Liver (tissue), 9 donors: ENCODE measurements around the gene EPHA6. TPM values are rescaled to one million over a fixed set of nuclear protein-coding genes. Genes with fewer than 3 reads are reported as not detected.

Experiments used
- DNase-seq: peaks from one replicate; pipeline ENCODE4 v3.0.0-alpha.2; 2017; ENCODE audit warnings: low spot score
- H3K27ac ChIP-seq, 2 donors: one replicate each; pipeline ENCODE4 v1.7.0; 2013; ENCODE audit warnings: inconsistent platforms in 2 of 2, low read length in 2 of 2, control low read depth in 1 of 2, low read depth in 1 of 2, mild to moderate bottlenecking in 1 of 2
- H3K27me3 ChIP-seq, 4 donors: one replicate each; pipeline versions ENCODE4 v1.6.1 to v1.7.0; 2013; ENCODE audit warnings: low read length in 3 of 4, inconsistent platforms in 1 of 4, mild to moderate bottlenecking in 1 of 4, moderate library complexity in 1 of 4; ENCODE audit not compliant: control insufficient read depth in 4 of 4, insufficient read depth in 4 of 4
- H3K36me3 ChIP-seq, 4 donors: one replicate each; pipeline versions ENCODE4 v1.6.1 to v1.7.0; 2013; ENCODE audit warnings: low read length in 3 of 4, mild to moderate bottlenecking in 3 of 4, low read depth in 1 of 4, moderate library complexity in 1 of 4; ENCODE audit not compliant: control insufficient read depth in 4 of 4, insufficient read depth in 3 of 4
- H3K4me1 ChIP-seq, 4 donors: one replicate each; pipeline versions ENCODE4 v1.6.1 to v1.7.0; 2013; ENCODE audit warnings: low read length in 3 of 4, mild to moderate bottlenecking in 3 of 4, moderate library complexity in 1 of 4; ENCODE audit not compliant: control insufficient read depth in 4 of 4, insufficient read depth in 4 of 4
- H3K4me3 ChIP-seq, 3 donors: one replicate each; pipeline versions ENCODE4 v1.6.1 to v1.7.0; 2013; ENCODE audit warnings: low read length in 3 of 3, control low read depth in 1 of 3, low read depth in 1 of 3, mild to moderate bottlenecking in 1 of 3
- H3K9ac ChIP-seq, 2 donors: one replicate each; pipeline ENCODE4 v1.7.0; 2013; ENCODE audit warnings: low read length in 2 of 2, mild to moderate bottlenecking in 2 of 2, moderate library complexity in 2 of 2, control low read depth in 1 of 2, low read depth in 1 of 2
- H3K9me3 ChIP-seq, 4 donors: one replicate each; pipeline versions ENCODE4 v1.6.1 to v1.7.0; 2013; ENCODE audit warnings: low read length in 3 of 4; ENCODE audit not compliant: control insufficient read depth in 4 of 4
- ATF3 ChIP-seq: IDR thresholded peaks from 2 replicates; pipeline ENCODE4 v1.6.1; 2016; ENCODE audit warnings: antibody characterized with exemption
- CTCF ChIP-seq: fragments of 150-350 bp; IDR thresholded peaks from 2 replicates; pipeline ENCODE4 v1.5.1; 2017; ENCODE audit warnings: improper control_type of control experiment, low read depth, low read length; ENCODE audit not compliant: missing input control
- EGR1 ChIP-seq, 2 donors: IDR thresholded peaks; 2 replicates each; pipeline ENCODE4 v1.6.1; 2016 to 2018; ENCODE audit warnings: antibody characterized with exemption in 2 of 2, low read depth in 2 of 2
- FOXA1 ChIP-seq: IDR thresholded peaks from 2 replicates; pipeline ENCODE4 v1.6.1; 2016; ENCODE audit warnings: antibody characterized with exemption
- FOXA2 ChIP-seq: IDR thresholded peaks from 2 replicates; pipeline ENCODE4 v1.6.1; 2016; ENCODE audit warnings: antibody characterized with exemption
- GABPA ChIP-seq, 2 donors: IDR thresholded peaks in 1 of 2; conservative IDR thresholded peaks in 1 of 2; 2 replicates each; pipeline ENCODE4 v1.6.1; 2016; ENCODE audit warnings: antibody characterized with exemption in 2 of 2, mild to moderate bottlenecking in 1 of 2, moderate library complexity in 1 of 2
- HNF4A ChIP-seq, 2 donors: conservative IDR thresholded peaks; 2 replicates each; pipeline ENCODE4 v1.6.1; 2016; ENCODE audit warnings: antibody characterized with exemption in 2 of 2, mild to moderate bottlenecking in 2 of 2
- HNF4G ChIP-seq: IDR thresholded peaks from 2 replicates; pipeline ENCODE4 v1.6.1; 2016; ENCODE audit warnings: antibody characterized with exemption
- JUND ChIP-seq, 2 donors: IDR thresholded peaks; 2 replicates each; pipeline ENCODE4 v1.6.1; 2016; ENCODE audit warnings: antibody characterized with exemption in 2 of 2
- NR2F2 ChIP-seq: IDR thresholded peaks from 2 replicates; pipeline ENCODE4 v1.6.1; 2016; ENCODE audit warnings: antibody characterized with exemption
- RAD21 ChIP-seq, 2 donors: IDR thresholded peaks; 2 replicates each; pipeline ENCODE4 v1.6.1; 2016; ENCODE audit warnings: antibody characterized with exemption in 2 of 2, mild to moderate bottlenecking in 2 of 2
- RXRA ChIP-seq, 2 donors: IDR thresholded peaks; 2 replicates each; pipeline ENCODE4 v1.6.1; 2017 to 2018; ENCODE audit warnings: antibody characterized with exemption in 2 of 2, mild to moderate bottlenecking in 1 of 2
- SP1 ChIP-seq: IDR thresholded peaks from 2 replicates; pipeline ENCODE4 v1.6.1; 2018; ENCODE audit warnings: antibody characterized with exemption, mild to moderate bottlenecking
- TAF1 ChIP-seq: conservative IDR thresholded peaks from 2 replicates; pipeline ENCODE4 v1.6.1; 2016; ENCODE audit warnings: antibody characterized with exemption, mild to moderate bottlenecking
- YY1 ChIP-seq: IDR thresholded peaks from 2 replicates; pipeline ENCODE4 v1.6.1; 2016; ENCODE audit warnings: antibody characterized with exemption, mild to moderate bottlenecking
- WGBS: extraction: QIAGEN DNeasy Blood & Tissue Kit; methylation state at CpG from one replicate; pipeline ENCODE4 v1.1.7; 2013; 5-methylcytosine and 5-hydroxymethylcytosine counted together
- polyA plus RNA-seq, 2 donors: library from polyadenylated mRNA; stranded (reverse) in 1 of 2; unstranded in 1 of 2; fragments of 200-250 nt in 1 of 2; fragments of >200 nt in 1 of 2; fragmentation: Nextera tagmentation in 1 of 2; extraction: Ambion mirVana in 1 of 2; gene quantifications; one replicate each; pipeline versions ENCODE4 v1.2.1 to v1.2.3, GENCODE V29; 2013 to 2015
- total RNA-seq, 2 donors: library from RNA; depleted of rRNA; stranded (reverse); fragments of >200 nt; gene quantifications; one replicate each; pipeline ENCODE4 v1.2.3, GENCODE V29; 2014
- TF ChIP-seq, protein P1 (sequence below): IDR thresholded peaks from 2 replicates; pipeline ENCODE4 v1.6.1; 2016; ENCODE audit warnings: antibody characterized with exemption, mild to moderate bottlenecking
- TF ChIP-seq, protein P2 (sequence below): IDR thresholded peaks from 2 replicates; pipeline ENCODE4 v1.6.1; 2016; ENCODE audit warnings: antibody characterized with exemption
- TF ChIP-seq, protein P3 (sequence below): IDR thresholded peaks from 2 replicates; pipeline ENCODE4 v1.6.1; 2016; ENCODE audit warnings: antibody characterized with exemption
- donor health status: healthy.
- donor health status: healthy.
- donor health status: healthy.
- donor health status: healthy.
- donor health status: healthy.

Gene EPHA6
- total and polyA plus RNA-seq, 4 donors = 0.05 to 0.17 (median 0.05) TPM; not detected in 1

- WGBS = 82% methylated on average over 5 of the region's 5 CpGs
- no peak overlapping the region for H3K27ac ChIP-seq
- H3K36me3 ChIP-seq = no peaks in the 10 kb centered on the region
- H3K4me3 ChIP-seq = no peak overlapping the region
- no peak for DNase-seq
- H3K9ac ChIP-seq = no peak overlapping the region
- H3K9me3 ChIP-seq = no peaks in the 10 kb centered on the region
- no peaks in the 10 kb centered on the region for H3K27me3 ChIP-seq
- TF ChIP-seq EGR1 (IDR thresholded peaks at IDR 0.05; ENCODE audit: low read depth in 2 of 2) (no peak), FOXA1 (no peak)
- TF ChIP-seq, protein P1, sequence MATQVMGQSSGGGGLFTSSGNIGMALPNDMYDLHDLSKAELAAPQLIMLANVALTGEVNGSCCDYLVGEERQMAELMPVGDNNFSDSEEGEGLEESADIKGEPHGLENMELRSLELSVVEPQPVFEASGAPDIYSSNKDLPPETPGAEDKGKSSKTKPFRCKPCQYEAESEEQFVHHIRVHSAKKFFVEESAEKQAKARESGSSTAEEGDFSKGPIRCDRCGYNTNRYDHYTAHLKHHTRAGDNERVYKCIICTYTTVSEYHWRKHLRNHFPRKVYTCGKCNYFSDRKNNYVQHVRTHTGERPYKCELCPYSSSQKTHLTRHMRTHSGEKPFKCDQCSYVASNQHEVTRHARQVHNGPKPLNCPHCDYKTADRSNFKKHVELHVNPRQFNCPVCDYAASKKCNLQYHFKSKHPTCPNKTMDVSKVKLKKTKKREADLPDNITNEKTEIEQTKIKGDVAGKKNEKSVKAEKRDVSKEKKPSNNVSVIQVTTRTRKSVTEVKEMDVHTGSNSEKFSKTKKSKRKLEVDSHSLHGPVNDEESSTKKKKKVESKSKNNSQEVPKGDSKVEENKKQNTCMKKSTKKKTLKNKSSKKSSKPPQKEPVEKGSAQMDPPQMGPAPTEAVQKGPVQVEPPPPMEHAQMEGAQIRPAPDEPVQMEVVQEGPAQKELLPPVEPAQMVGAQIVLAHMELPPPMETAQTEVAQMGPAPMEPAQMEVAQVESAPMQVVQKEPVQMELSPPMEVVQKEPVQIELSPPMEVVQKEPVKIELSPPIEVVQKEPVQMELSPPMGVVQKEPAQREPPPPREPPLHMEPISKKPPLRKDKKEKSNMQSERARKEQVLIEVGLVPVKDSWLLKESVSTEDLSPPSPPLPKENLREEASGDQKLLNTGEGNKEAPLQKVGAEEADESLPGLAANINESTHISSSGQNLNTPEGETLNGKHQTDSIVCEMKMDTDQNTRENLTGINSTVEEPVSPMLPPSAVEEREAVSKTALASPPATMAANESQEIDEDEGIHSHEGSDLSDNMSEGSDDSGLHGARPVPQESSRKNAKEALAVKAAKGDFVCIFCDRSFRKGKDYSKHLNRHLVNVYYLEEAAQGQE = no peak
- TF ChIP-seq, protein P2, sequence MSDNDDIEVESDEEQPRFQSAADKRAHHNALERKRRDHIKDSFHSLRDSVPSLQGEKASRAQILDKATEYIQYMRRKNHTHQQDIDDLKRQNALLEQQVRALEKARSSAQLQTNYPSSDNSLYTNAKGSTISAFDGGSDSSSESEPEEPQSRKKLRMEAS = no peak
- no peaks in the 10 kb centered on the region for H3K4me1 ChIP-seq
Observed at GRCh38 chr3:97665896-97666295, 851.5 kb downstream of the EPHA6 start.

- Histone ChIP-seq H3K27me3 (no peaks in the 10 kb centered on the region), H3K9ac (no peak overlapping the region), H3K36me3 (no peaks in the 10 kb centered on the region), H3K4me3 (no peak overlapping the region), H3K27ac (no peak overlapping the region), H3K4me1 (no peaks in the 10 kb centered on the region), H3K9me3 (no peaks in the 10 kb centered on the region)
- no peak for TF ChIP-seq YY1
- no peak for TF ChIP-seq RXRA (IDR thresholded peaks at IDR 0.05)
- TF ChIP-seq CTCF = no peak
- no peak for TF ChIP-seq EGR1 (IDR thresholded peaks at IDR 0.05; ENCODE audit: low read depth in 2 of 2)
- no peak for TF ChIP-seq FOXA2
- TF ChIP-seq, protein P1 = no peak
- TF ChIP-seq, protein P2 = no peak
- no peak for TF ChIP-seq HNF4G
- no peak for TF ChIP-seq JUND (IDR thresholded peaks at IDR 0.05)
- no peak for TF ChIP-seq TAF1
- no peak for TF ChIP-seq ATF3
- no peak for TF ChIP-seq SP1
- TF ChIP-seq GABPA (IDR thresholded peaks at IDR 0.05 in 1 of 2, conservative IDR thresholded peaks at IDR 0.05 in 1 of 2) = no peak
- TF ChIP-seq FOXA1 = no peak
- TF ChIP-seq, protein P3, sequence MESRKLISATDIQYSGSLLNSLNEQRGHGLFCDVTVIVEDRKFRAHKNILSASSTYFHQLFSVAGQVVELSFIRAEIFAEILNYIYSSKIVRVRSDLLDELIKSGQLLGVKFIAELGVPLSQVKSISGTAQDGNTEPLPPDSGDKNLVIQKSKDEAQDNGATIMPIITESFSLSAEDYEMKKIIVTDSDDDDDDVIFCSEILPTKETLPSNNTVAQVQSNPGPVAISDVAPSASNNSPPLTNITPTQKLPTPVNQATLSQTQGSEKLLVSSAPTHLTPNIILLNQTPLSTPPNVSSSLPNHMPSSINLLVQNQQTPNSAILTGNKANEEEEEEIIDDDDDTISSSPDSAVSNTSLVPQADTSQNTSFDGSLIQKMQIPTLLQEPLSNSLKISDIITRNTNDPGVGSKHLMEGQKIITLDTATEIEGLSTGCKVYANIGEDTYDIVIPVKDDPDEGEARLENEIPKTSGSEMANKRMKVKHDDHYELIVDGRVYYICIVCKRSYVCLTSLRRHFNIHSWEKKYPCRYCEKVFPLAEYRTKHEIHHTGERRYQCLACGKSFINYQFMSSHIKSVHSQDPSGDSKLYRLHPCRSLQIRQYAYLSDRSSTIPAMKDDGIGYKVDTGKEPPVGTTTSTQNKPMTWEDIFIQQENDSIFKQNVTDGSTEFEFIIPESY = no peak
- TF ChIP-seq RAD21 (IDR thresholded peaks at IDR 0.05) = no peak
- no peak for TF ChIP-seq NR2F2
- TF ChIP-seq HNF4A (conservative IDR thresholded peaks at IDR 0.05) = no peak
- WGBS = 78% methylated on average over 4 of the region's 4 CpGs
- no peak for DNase-seq
Observed at GRCh38 chr3:97670952-97671351, 856.6 kb downstream of the EPHA6 start.
